HepG2 (cell line): Measurements from ENCODE around the gene FBXW8. TPM values are rescaled to one million over a fixed set of nuclear protein-coding genes. Genes with fewer than 3 reads are reported as not detected.

Experiments used
- ATAC-seq: fragments of 200-7000 bp; cut with Tn5 transposase; 3 replicates; pipeline ENCODE4 v1.9.1; 2020; ENCODE audit warnings: mild to moderate bottlenecking, moderate library complexity
- BruUV-seq: library from RNA; stranded (reverse); fragments of 400-500 nt; replicated peaks from 2 replicates; lab custom pipeline; 2021; lab: Mats Ljungman, UMichigan
- CTCF ChIA-PET: fragments of 300-600 bp; formaldehyde crosslinking; extraction: SDS; loops from one replicate; lab custom pipeline; 2021; ENCODE audit warnings: low total read pairs, inconsistent platforms, low intra/inter-chr PET ratio; lab: Yijun Ruan, JAX
- POLR2A ChIA-PET: fragments of 350-600 bp; sonication (Branson Sonifier 250); formaldehyde crosslinking; loops from one replicate; lab custom pipeline; 2020; ENCODE audit warnings: antibody characterized with exemption, inconsistent platforms; lab: Yijun Ruan, JAX
- DNase-seq: peaks from one replicate; pipeline ENCODE4 v3.0.0-alpha.2; 2015; ENCODE audit warnings: low spot score
- FAIRE-seq: peaks from 3 replicates; lab custom pipeline; 2011; peaks lifted over from hg19 to GRCh38; lab: Jason Lieb, UNC
- H2AFZ ChIP-seq: one replicate; pipeline ENCODE4 v1.6.1; 2011; ENCODE audit warnings: low read length, inconsistent platforms
- H3K27ac ChIP-seq: fragments of 300-600 bp; 3 replicates; pipeline ENCODE4 v1.8.0; 2011; ENCODE audit warnings: mixed run types, mild to moderate bottlenecking, mixed read lengths, low read length, inconsistent platforms; ENCODE audit not compliant: insufficient read depth; ENCODE audit errors: extremely low read length
- H3K27me3 ChIP-seq, 2 experiments: fragments of 200-600 bp in 1 of 2; 2 replicates in 1 of 2; 3 replicates in 1 of 2; pipeline versions ENCODE4 v1.6.0 to v1.8.0; 2011; ENCODE audit warnings: low read length in 2 of 2, mild to moderate bottlenecking in 2 of 2, moderate library complexity in 2 of 2, inconsistent platforms in 1 of 2; ENCODE audit not compliant: insufficient read depth in 2 of 2, control insufficient read depth in 1 of 2
- H3K36me3 ChIP-seq, 2 experiments: fragments of 200-600 bp in 1 of 2; replicated peaks in 1 of 2; 2 replicates in 1 of 2; 3 replicates in 1 of 2; pipeline versions ENCODE4 v1.5.1 to v1.8.0; 2011; ENCODE audit warnings: low read length in 2 of 2, inconsistent platforms in 1 of 2; ENCODE audit not compliant: insufficient read depth in 2 of 2, control insufficient read depth in 1 of 2
- H3K4me1 ChIP-seq: 2 replicates; pipeline ENCODE4 v1.5.1; 2012; ENCODE audit warnings: low read length, inconsistent platforms; ENCODE audit not compliant: insufficient read depth
- H3K4me2 ChIP-seq: 2 replicates; pipeline ENCODE4 v1.6.0; 2011; ENCODE audit warnings: low read depth, low read length, inconsistent platforms
- H3K4me3 ChIP-seq, 3 experiments: fragments of 200-600 bp in 1 of 3; sonication (generic), shearing (Covaris generic) in 1 of 3; replicated peaks in 1 of 3; 2 replicates each; pipeline ENCODE4 v1.5.1; 2011 to 2016; ENCODE audit warnings: low read length in 3 of 3, inconsistent platforms in 2 of 3, low read depth in 2 of 3, mild to moderate bottlenecking in 2 of 3, control low read depth in 1 of 3, mixed read lengths in 1 of 3; ENCODE audit not compliant: insufficient read depth in 1 of 3
- H3K79me2 ChIP-seq: one replicate; pipeline ENCODE4 v1.6.1; 2011; ENCODE audit warnings: low read length, inconsistent platforms; ENCODE audit not compliant: insufficient read depth
- H3K9ac ChIP-seq: 2 replicates; pipeline ENCODE4 v1.6.0; 2011; ENCODE audit warnings: mild to moderate bottlenecking, low read depth, low read length, inconsistent platforms; ENCODE audit not compliant: insufficient read depth
- H3K9me3 ChIP-seq: 2 replicates; pipeline ENCODE4 v1.5.1; 2012; ENCODE audit warnings: mild to moderate bottlenecking, low read length
- H4K20me1 ChIP-seq: 2 replicates; pipeline ENCODE4 v1.6.0; 2011; ENCODE audit warnings: inconsistent platforms, mild to moderate bottlenecking, low read length, moderate library complexity; ENCODE audit not compliant: insufficient read depth
- ATAD3A ChIP-seq: sonication (generic); formaldehyde crosslinking; IDR thresholded peaks from 2 replicates; pipeline ENCODE4 v1.4.0; 2020; ENCODE audit warnings: missing genetic modification reagents
- CEBPG ChIP-seq: IDR thresholded peaks from 2 replicates; pipeline ENCODE4 v1.6.1; 2016
- DNMT1 ChIP-seq: sonication (generic); formaldehyde crosslinking; IDR thresholded peaks from 2 replicates; pipeline ENCODE4 v1.5.1; 2020; ENCODE audit warnings: mild to moderate bottlenecking, missing genetic modification reagents
- GABPB1 ChIP-seq: IDR thresholded peaks from 2 replicates; pipeline ENCODE4 v1.6.1; 2016; ENCODE audit warnings: mild to moderate bottlenecking, missing genetic modification reagents, moderate library complexity, missing compliant biosample characterization
- JUN ChIP-seq: sonication (generic); formaldehyde crosslinking; IDR thresholded peaks from 2 replicates; pipeline ENCODE4 v1.4.0; 2020; ENCODE audit warnings: mild to moderate bottlenecking, missing genetic modification reagents
- MED13 ChIP-seq: sonication (generic); formaldehyde crosslinking; IDR thresholded peaks from 2 replicates; pipeline ENCODE4 v1.5.0; 2020; ENCODE audit warnings: missing genetic modification reagents
- MEIS2 ChIP-seq: sonication (generic); formaldehyde crosslinking; IDR thresholded peaks from 2 replicates; pipeline ENCODE4 v1.9.0; 2021; ENCODE audit warnings: mild to moderate bottlenecking, missing genetic modification reagents
- NCOA5 ChIP-seq: sonication (generic); formaldehyde crosslinking; IDR thresholded peaks from 2 replicates; pipeline ENCODE4 v1.4.0; 2020; ENCODE audit warnings: missing genetic modification reagents
- POGZ ChIP-seq: sonication (generic); formaldehyde crosslinking; IDR thresholded peaks from 2 replicates; pipeline ENCODE4 v1.4.0; 2020; ENCODE audit warnings: mild to moderate bottlenecking, missing genetic modification reagents
- RORA ChIP-seq: sonication (generic); formaldehyde crosslinking; IDR thresholded peaks from 2 replicates; pipeline ENCODE4 v1.5.0; 2020; ENCODE audit warnings: mild to moderate bottlenecking, missing genetic modification reagents, moderate library complexity
- SIN3B ChIP-seq: fragments of 150-350 bp; IDR thresholded peaks from 2 replicates; pipeline ENCODE4 v1.6.1; 2014; ENCODE audit warnings: low read length
- SRSF4 ChIP-seq: fragments of 200-400 bp; formaldehyde crosslinking; IDR thresholded peaks from one replicate; pipeline ENCODE4 v1.6.1; 2018; ENCODE audit warnings: mild to moderate bottlenecking, low read depth, low read length, moderate library complexity; ENCODE audit not compliant: poor library complexity, severe bottlenecking
- ZFX ChIP-seq: sonication (generic); formaldehyde crosslinking; IDR thresholded peaks from 2 replicates; pipeline ENCODE4 v1.4.0; 2020; ENCODE audit warnings: mild to moderate bottlenecking, low read depth, missing genetic modification reagents, moderate library complexity
- ZNF121 ChIP-seq: sonication (generic); formaldehyde crosslinking; IDR thresholded peaks from 2 replicates; pipeline ENCODE4 v1.5.0; 2020; ENCODE audit warnings: mild to moderate bottlenecking, missing genetic modification reagents
- ZNF207 ChIP-seq: fragments of 450-650 bp; IDR thresholded peaks from 2 replicates; pipeline ENCODE4 v1.6.1; 2016; ENCODE audit warnings: antibody characterized with exemption, borderline replicate concordance
- ZNF616 ChIP-seq: sonication (generic); formaldehyde crosslinking; IDR thresholded peaks from 2 replicates; pipeline ENCODE4 v1.5.0; 2020; ENCODE audit warnings: low read depth, mild to moderate bottlenecking, missing genetic modification reagents
- ZNF703 ChIP-seq: sonication (generic); formaldehyde crosslinking; IDR thresholded peaks from 2 replicates; pipeline ENCODE4 v1.5.1; 2020; ENCODE audit warnings: missing genetic modification reagents, mild to moderate bottlenecking, moderate library complexity, borderline replicate concordance
- WGBS: methylation state at CpG from one replicate; pipeline ENCODE4 v1.1.6; 2017; ENCODE audit warnings: low lambda C conversion rate; 5-methylcytosine and 5-hydroxymethylcytosine counted together
- in situ Hi-C: cut with HindIII; loops from 2 replicates; pipeline ENCODE4 v1.10.0; 2017; ENCODE audit warnings: low pct_unique_long_range_greater_than_20kb; ENCODE audit not compliant: extremely low pct_ligation_motif_present
- intact Hi-C: fragments of 100-400 bp; cut with micrococcal nuclease; formaldehyde crosslinking; loops from one replicate; pipeline ENCODE4 v1.10.0; 2022; ENCODE audit not compliant: unreplicated experiment
- polyA plus RNA-seq, 8 experiments: library from polyadenylated mRNA; depleted of rRNA in 3 of 8; stranded (reverse) in 7 of 8; unstranded in 1 of 8; fragments of >200 nt; fragmentation: Illumina TruSeq in 4 of 8; extraction: Trizol in 4 of 8; gene quantifications; 2 replicates each; pipeline versions ENCODE4 v1.2.1 to v1.2.3, GENCODE V29; 2011 to 2016; ENCODE audit warnings: low read depth in 4 of 8, missing spikeins in 1 of 8, mixed read lengths in 1 of 8; ENCODE audit not compliant: insufficient read depth in 1 of 8
- total RNA-seq, 5 experiments: library from RNA; depleted of rRNA; stranded (reverse); fragments of >200 nt; fragmentation: Illumina TruSeq; extraction: Trizol; gene quantifications; 2 replicates each; pipeline ENCODE4 v1.2.3, GENCODE V29; 2016; ENCODE audit warnings: low read depth in 1 of 5
- TF ChIP-seq, protein P1 (sequence below): sonication (generic); formaldehyde crosslinking; IDR thresholded peaks from 2 replicates; pipeline ENCODE4 v1.5.0; 2020; ENCODE audit warnings: mild to moderate bottlenecking, missing genetic modification reagents
- TF ChIP-seq, protein P2 (sequence below): sonication (generic); formaldehyde crosslinking; conservative IDR thresholded peaks from 2 replicates; pipeline ENCODE4 v1.4.0; 2020; ENCODE audit warnings: missing genetic modification reagents
- TF ChIP-seq, protein P3 (sequence below): sonication (generic); formaldehyde crosslinking; IDR thresholded peaks from 2 replicates; pipeline ENCODE4 v1.4.0; 2020; ENCODE audit warnings: mild to moderate bottlenecking, missing genetic modification reagents

Gene FBXW8
- total and polyA plus RNA-seq, 2 of the 13 experiments (the other 11 are each of a cell fraction or from before 2014, with no cell fraction given) = 5.1 to 5.9 TPM

DNA sequence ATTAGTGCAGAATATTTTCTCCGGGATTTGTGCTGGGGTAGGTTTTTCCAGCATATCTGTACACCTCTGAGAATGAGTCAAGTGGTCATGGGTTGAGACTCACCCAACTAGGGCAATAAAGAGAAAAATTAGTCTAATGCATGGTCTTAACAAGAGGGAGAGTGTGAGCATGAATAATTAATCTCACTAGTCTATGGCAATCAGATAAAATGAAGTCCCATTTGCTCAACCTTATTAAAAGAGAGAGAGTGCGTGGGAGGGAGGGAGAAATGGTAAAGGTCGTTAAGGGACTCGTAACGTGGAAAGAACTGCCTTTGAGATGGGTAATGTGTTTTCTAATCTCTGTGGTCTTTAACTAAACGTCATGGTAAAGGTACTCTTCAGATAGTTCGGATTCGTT lies 96.8 kb downstream of the FBXW8 start:
- in situ Hi-C loops = no loop called here
- H2AFZ ChIP-seq = no peak overlapping the region
- no peak for ATAC-seq

More for the DNA sequence above, 96.8 kb downstream of the FBXW8 start:
- Histone ChIP-seq H3K4me2 (no peak overlapping the region), H3K79me2 (no peaks in the 10 kb centered on the region), H3K4me3 (no peak overlapping the region), H3K36me3 (peaks cover 12 to 30% of the 10 kb centered on the region in 2 experiments), H3K27me3 (no peaks in the 10 kb centered on the region), H3K27ac (no peak overlapping the region), H3K9me3 (no peaks in the 10 kb centered on the region), H3K9ac (no peak overlapping the region), H4K20me1 (no peaks in the 10 kb centered on the region), H3K4me1 (no peaks in the 10 kb centered on the region)
- ChIA-PET POLR2A (no interaction called here), CTCF (no interaction called here)
- DNase-seq (no peak), FAIRE-seq (no peak)
- intact Hi-C loops = no loop called here
- WGBS = 94% methylated on average over 8 of the region's 8 CpGs
- no peak for TF ChIP-seq POGZ (CRISPR knock-in tag)
- no peak for TF ChIP-seq RORA (CRISPR knock-in tag)
- no peak for TF ChIP-seq ZNF121
- no peak for TF ChIP-seq NCOA5 (CRISPR knock-in tag)
- TF ChIP-seq SRSF4 = no peak
- TF ChIP-seq ZNF616 (CRISPR knock-in tag) = no peak
- TF ChIP-seq, protein P1, sequence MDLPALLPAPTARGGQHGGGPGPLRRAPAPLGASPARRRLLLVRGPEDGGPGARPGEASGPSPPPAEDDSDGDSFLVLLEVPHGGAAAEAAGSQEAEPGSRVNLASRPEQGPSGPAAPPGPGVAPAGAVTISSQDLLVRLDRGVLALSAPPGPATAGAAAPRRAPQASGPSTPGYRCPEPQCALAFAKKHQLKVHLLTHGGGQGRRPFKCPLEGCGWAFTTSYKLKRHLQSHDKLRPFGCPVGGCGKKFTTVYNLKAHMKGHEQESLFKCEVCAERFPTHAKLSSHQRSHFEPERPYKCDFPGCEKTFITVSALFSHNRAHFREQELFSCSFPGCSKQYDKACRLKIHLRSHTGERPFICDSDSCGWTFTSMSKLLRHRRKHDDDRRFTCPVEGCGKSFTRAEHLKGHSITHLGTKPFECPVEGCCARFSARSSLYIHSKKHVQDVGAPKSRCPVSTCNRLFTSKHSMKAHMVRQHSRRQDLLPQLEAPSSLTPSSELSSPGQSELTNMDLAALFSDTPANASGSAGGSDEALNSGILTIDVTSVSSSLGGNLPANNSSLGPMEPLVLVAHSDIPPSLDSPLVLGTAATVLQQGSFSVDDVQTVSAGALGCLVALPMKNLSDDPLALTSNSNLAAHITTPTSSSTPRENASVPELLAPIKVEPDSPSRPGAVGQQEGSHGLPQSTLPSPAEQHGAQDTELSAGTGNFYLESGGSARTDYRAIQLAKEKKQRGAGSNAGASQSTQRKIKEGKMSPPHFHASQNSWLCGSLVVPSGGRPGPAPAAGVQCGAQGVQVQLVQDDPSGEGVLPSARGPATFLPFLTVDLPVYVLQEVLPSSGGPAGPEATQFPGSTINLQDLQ (CRISPR knock-in tag) = no peak
- TF ChIP-seq MEIS2 (CRISPR knock-in tag) = no peak
- TF ChIP-seq MED13 = no peak
- TF ChIP-seq CEBPG (CRISPR knock-in tag) = no peak
- no peak for TF ChIP-seq DNMT1
- TF ChIP-seq SIN3B = no peak
- no peak for TF ChIP-seq ZFX (CRISPR knock-in tag)
- no peak for TF ChIP-seq JUN (CRISPR knock-in tag)
- TF ChIP-seq, protein P2, sequence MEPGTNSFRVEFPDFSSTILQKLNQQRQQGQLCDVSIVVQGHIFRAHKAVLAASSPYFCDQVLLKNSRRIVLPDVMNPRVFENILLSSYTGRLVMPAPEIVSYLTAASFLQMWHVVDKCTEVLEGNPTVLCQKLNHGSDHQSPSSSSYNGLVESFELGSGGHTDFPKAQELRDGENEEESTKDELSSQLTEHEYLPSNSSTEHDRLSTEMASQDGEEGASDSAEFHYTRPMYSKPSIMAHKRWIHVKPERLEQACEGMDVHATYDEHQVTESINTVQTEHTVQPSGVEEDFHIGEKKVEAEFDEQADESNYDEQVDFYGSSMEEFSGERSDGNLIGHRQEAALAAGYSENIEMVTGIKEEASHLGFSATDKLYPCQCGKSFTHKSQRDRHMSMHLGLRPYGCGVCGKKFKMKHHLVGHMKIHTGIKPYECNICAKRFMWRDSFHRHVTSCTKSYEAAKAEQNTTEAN (CRISPR knock-in tag) = no peak
- TF ChIP-seq ATAD3A (CRISPR knock-in tag) = no peak
- TF ChIP-seq, protein P3, sequence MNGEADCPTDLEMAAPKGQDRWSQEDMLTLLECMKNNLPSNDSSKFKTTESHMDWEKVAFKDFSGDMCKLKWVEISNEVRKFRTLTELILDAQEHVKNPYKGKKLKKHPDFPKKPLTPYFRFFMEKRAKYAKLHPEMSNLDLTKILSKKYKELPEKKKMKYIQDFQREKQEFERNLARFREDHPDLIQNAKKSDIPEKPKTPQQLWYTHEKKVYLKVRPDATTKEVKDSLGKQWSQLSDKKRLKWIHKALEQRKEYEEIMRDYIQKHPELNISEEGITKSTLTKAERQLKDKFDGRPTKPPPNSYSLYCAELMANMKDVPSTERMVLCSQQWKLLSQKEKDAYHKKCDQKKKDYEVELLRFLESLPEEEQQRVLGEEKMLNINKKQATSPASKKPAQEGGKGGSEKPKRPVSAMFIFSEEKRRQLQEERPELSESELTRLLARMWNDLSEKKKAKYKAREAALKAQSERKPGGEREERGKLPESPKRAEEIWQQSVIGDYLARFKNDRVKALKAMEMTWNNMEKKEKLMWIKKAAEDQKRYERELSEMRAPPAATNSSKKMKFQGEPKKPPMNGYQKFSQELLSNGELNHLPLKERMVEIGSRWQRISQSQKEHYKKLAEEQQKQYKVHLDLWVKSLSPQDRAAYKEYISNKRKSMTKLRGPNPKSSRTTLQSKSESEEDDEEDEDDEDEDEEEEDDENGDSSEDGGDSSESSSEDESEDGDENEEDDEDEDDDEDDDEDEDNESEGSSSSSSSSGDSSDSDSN (CRISPR knock-in tag) = no peak
- no peak for TF ChIP-seq GABPB1 (CRISPR knock-in tag)
- no peak for TF ChIP-seq ZNF703 (CRISPR knock-in tag)
- no peak for TF ChIP-seq ZNF207
- BruUV-seq = no TSS peak
